AG04450 (cell line): ENCODE data around the gene RANBP6. TPM values are rescaled to one million over a fixed set of nuclear protein-coding genes. Genes with fewer than 3 reads are reported as not detected.

ENCODE experiments used
- CTCF ChIA-PET: fragments of 300-600, 350-600 bp; formaldehyde crosslinking; extraction: SDS; loops from one replicate; lab custom pipeline; 2022; ENCODE audit warnings: antibody characterized with exemption, inconsistent platforms; lab: Charles Lee
- POLR2A ChIA-PET: fragments of 350-600 bp; formaldehyde crosslinking; extraction: SDS; loops from one replicate; lab custom pipeline; 2021; ENCODE audit warnings: antibody characterized with exemption, inconsistent platforms; lab: Yijun Ruan, JAX
- DNase-seq: peaks from one replicate; pipeline ENCODE4 v3.0.0-alpha.2; 2011; ENCODE audit warnings: low read depth, low spot score
- H3K27ac ChIP-seq: one replicate; pipeline ENCODE4 v1.5.1; 2012; ENCODE audit warnings: low read depth, low read length, control low read depth
- H3K27me3 ChIP-seq: one replicate; pipeline ENCODE4 v1.6.0; 2012; ENCODE audit warnings: low read length; ENCODE audit not compliant: control insufficient read depth, insufficient read depth
- H3K4me3 ChIP-seq: 2 replicates; pipeline ENCODE4 v1.5.1; 2011; ENCODE audit warnings: mild to moderate bottlenecking, low read depth, low read length, control low read depth
- H3K9me3 ChIP-seq: 2 replicates; pipeline ENCODE4 v1.5.1; 2012; ENCODE audit warnings: low read length; ENCODE audit not compliant: control insufficient read depth, insufficient read depth
- CTCF ChIP-seq: IDR thresholded peaks from 2 replicates; pipeline ENCODE4 v1.5.1; 2011; ENCODE audit warnings: low read depth, low read length, control low read depth, inconsistent platforms
- polyA plus RNA-seq: library from polyadenylated mRNA; depleted of rRNA; stranded (reverse); fragments of >200 nt; gene quantifications from 2 replicates; pipeline ENCODE4 v1.2.3, GENCODE V29; 2011; rRNA removed
- small RNA-seq: library from RNA; depleted of rRNA; stranded (forward); fragments of <200 nt; gene quantifications from one replicate; pipeline ENCODE3, GENCODE V24; 2012; ENCODE audit warnings: low read depth; ENCODE audit not compliant: insufficient read length

The RANBP6 gene
- polyA plus RNA-seq, 1 experiment, result 18.9 TPM

GRCh38 chr9:5971740-5972139 is 43.7 kb downstream of the RANBP6 start:
- no peak for DNase-seq
- H3K9me3 ChIP-seq, result no peaks in the 10 kb centered on the region
- ChIA-PET POLR2A (no interaction called here), CTCF (interaction anchor here (0.6 kb wide), 1 partner anchor 86 kb away, joined by 3 read pairs; no protein-coding TSS in a partner anchor)
- H3K4me3 ChIP-seq, result no peak overlapping the region
- H3K27me3 ChIP-seq, result no peaks in the 10 kb centered on the region
- TF ChIP-seq CTCF, result no peak
- no peak overlapping the region for H3K27ac ChIP-seq

Small RNAs within 50 kb of the gene (small RNA-seq; reads per million reads assigned to genes)
- gene MIR4665, result not detected

Other genes with a start within 250 kb of the RANBP6 start
- 5.5 and 6.1 TPM in 2 replicates for gene ERMP1, start 182.5 kb downstream of the RANBP6 start, polyA plus RNA-seq
- gene MLANA, start 124.7 kb downstream of the RANBP6 start, polyA plus RNA-seq, result not detected in 2 replicates
- 0.26 and 0.29 TPM in 2 replicates for gene IL33, start 200.2 kb upstream of the RANBP6 start, polyA plus RNA-seq